HEK293 (cell line): ENCODE measurements around the gene TMEM174.

Experiments
- CTCF ChIA-PET: fragments of 350-600 bp; formaldehyde crosslinking; extraction: SDS; loops from one replicate; lab custom pipeline; 2021; ENCODE audit warnings: antibody characterized with exemption; lab: Yijun Ruan, JAX
- POLR2A ChIA-PET: fragments of 300-600 bp; formaldehyde crosslinking; extraction: SDS; loops from one replicate; lab custom pipeline; 2020; ENCODE audit warnings: antibody characterized with exemption, inconsistent platforms; lab: Yijun Ruan, JAX
- H3K27ac ChIP-seq: fragments of 200-500 bp; sonication (Bioruptor generic); 2 replicates; pipeline ENCODE4 v1.5.1; 2014; ENCODE audit warnings: low read depth, low read length, control low read depth, inconsistent platforms; ENCODE audit errors: extremely low read depth
- H3K36me3 ChIP-seq, 2 experiments: fragments of 200-500 bp in 1 of 2; sonication (Bioruptor generic) in 1 of 2; 1 replicate in 1 of 2; 2 replicates in 1 of 2; pipeline ENCODE4 v1.5.1; 2014 to 2017; ENCODE audit warnings: inconsistent platforms in 2 of 2, low read length in 2 of 2; ENCODE audit not compliant: control insufficient read depth in 2 of 2, insufficient read depth in 1 of 2
- H3K4me1 ChIP-seq: fragments of 200-500 bp; sonication (Bioruptor generic); 2 replicates; pipeline ENCODE4 v1.5.1; 2014; ENCODE audit warnings: mild to moderate bottlenecking, low read length, inconsistent platforms; ENCODE audit not compliant: control insufficient read depth, insufficient read depth
- H3K4me3 ChIP-seq: 2 replicates; pipeline ENCODE4 v1.5.1; 2011; ENCODE audit warnings: low read depth, mild to moderate bottlenecking, control low read depth, low read length, moderate library complexity
- H3K9me3 ChIP-seq: fragments of 200-500 bp; sonication (Bioruptor generic); 2 replicates; pipeline ENCODE4 v1.5.1; 2014; ENCODE audit warnings: low read depth, low read length, inconsistent platforms; ENCODE audit not compliant: control insufficient read depth, insufficient read depth
- BCL6B ChIP-seq: fragments of 450-650 bp; formaldehyde crosslinking; IDR thresholded peaks from 2 replicates; pipeline ENCODE4 v1.5.1; 2017; ENCODE audit warnings: missing biosample characterization, missing genetic modification characterization
- GFI1B ChIP-seq: fragments of 450-650 bp; formaldehyde crosslinking; IDR thresholded peaks from 2 replicates; pipeline ENCODE4 v1.5.1; 2016; ENCODE audit warnings: missing biosample characterization, missing genetic modification characterization
- KLF7 ChIP-seq: fragments of 450-650 bp; formaldehyde crosslinking; IDR thresholded peaks from 2 replicates; pipeline ENCODE4 v1.5.1; 2016; ENCODE audit warnings: missing biosample characterization, missing genetic modification characterization, borderline replicate concordance
- SP7 ChIP-seq: fragments of 450-650 bp; formaldehyde crosslinking; IDR thresholded peaks from 2 replicates; pipeline ENCODE4 v1.5.1; 2016; ENCODE audit warnings: missing biosample characterization, missing genetic modification characterization
- TRIM28 ChIP-seq: IDR thresholded peaks from 2 replicates; pipeline ENCODE4 v1.6.1; 2011; ENCODE audit warnings: low read length, control low read depth, borderline replicate concordance
- ZBTB48 ChIP-seq: fragments of 450-650 bp; formaldehyde crosslinking; IDR thresholded peaks from 2 replicates; pipeline ENCODE4 v1.5.1; 2016; ENCODE audit warnings: missing biosample characterization, missing genetic modification characterization
- ZNF132 ChIP-seq: fragments of 450-650 bp; formaldehyde crosslinking; IDR thresholded peaks from 2 replicates; pipeline ENCODE4 v1.5.1; 2017; ENCODE audit warnings: missing biosample characterization, missing genetic modification characterization, borderline replicate concordance
- ZNF138 ChIP-seq: fragments of 450-650 bp; formaldehyde crosslinking; IDR thresholded peaks from 2 replicates; pipeline ENCODE4 v1.5.1; 2016; ENCODE audit warnings: missing biosample characterization, missing genetic modification characterization, borderline replicate concordance
- ZNF169 ChIP-seq: fragments of 450-650 bp; formaldehyde crosslinking; IDR thresholded peaks from 2 replicates; pipeline ENCODE4 v1.5.1; 2016; ENCODE audit warnings: missing biosample characterization, missing genetic modification characterization
- ZNF174 ChIP-seq: fragments of 450-650 bp; formaldehyde crosslinking; IDR thresholded peaks from 2 replicates; pipeline ENCODE4 v1.5.0; 2017; ENCODE audit warnings: missing biosample characterization, mild to moderate bottlenecking, missing genetic modification characterization
- ZNF23 ChIP-seq: fragments of 450-650 bp; formaldehyde crosslinking; IDR thresholded peaks from 2 replicates; pipeline ENCODE4 v1.5.1; 2016; ENCODE audit warnings: missing biosample characterization, missing genetic modification characterization, borderline replicate concordance
- ZNF24 ChIP-seq: fragments of 450-650 bp; formaldehyde crosslinking; IDR thresholded peaks from 2 replicates; pipeline ENCODE4 v1.5.1; 2016; ENCODE audit warnings: missing biosample characterization, missing genetic modification characterization
- ZNF248 ChIP-seq: fragments of 450-650 bp; formaldehyde crosslinking; IDR thresholded peaks from 2 replicates; pipeline ENCODE4 v1.5.1; 2017; ENCODE audit warnings: missing biosample characterization, missing genetic modification characterization
- ZNF510 ChIP-seq: fragments of 450-650 bp; formaldehyde crosslinking; IDR thresholded peaks from 2 replicates; pipeline ENCODE4 v1.5.1; 2018; ENCODE audit warnings: mild to moderate bottlenecking, missing genetic modification characterization, missing biosample characterization; ENCODE audit not compliant: insufficient replicate concordance
- ZNF521 ChIP-seq: fragments of 450-650 bp; formaldehyde crosslinking; IDR thresholded peaks from 2 replicates; pipeline ENCODE4 v1.5.1; 2017; ENCODE audit warnings: missing biosample characterization, mild to moderate bottlenecking, missing genetic modification characterization
- ZNF585B ChIP-seq: fragments of 450-650 bp; formaldehyde crosslinking; IDR thresholded peaks from 2 replicates; pipeline ENCODE4 v1.5.1; 2016; ENCODE audit warnings: missing biosample characterization, missing genetic modification characterization
- ZNF645 ChIP-seq: fragments of 450-650 bp; formaldehyde crosslinking; IDR thresholded peaks from 2 replicates; pipeline ENCODE4; 2016; ENCODE audit warnings: missing biosample characterization, missing genetic modification characterization
- ZNF654 ChIP-seq: fragments of 450-650 bp; formaldehyde crosslinking; IDR thresholded peaks from 2 replicates; pipeline ENCODE4 v1.5.1; 2016; ENCODE audit warnings: low read depth, missing biosample characterization, missing genetic modification characterization
- ZNF677 ChIP-seq: fragments of 450-650 bp; IDR thresholded peaks from 2 replicates; pipeline ENCODE4 v1.5.0; 2018; ENCODE audit warnings: missing biosample characterization, mild to moderate bottlenecking, missing genetic modification characterization, moderate library complexity
- ZNF76 ChIP-seq: fragments of 450-650 bp; formaldehyde crosslinking; IDR thresholded peaks from 2 replicates; pipeline ENCODE4; 2016; ENCODE audit warnings: low read depth, missing biosample characterization, missing genetic modification characterization, borderline replicate concordance
- TF ChIP-seq, protein P1 (sequence below): fragments of 450-650 bp; formaldehyde crosslinking; IDR thresholded peaks from 2 replicates; pipeline ENCODE4 v1.5.1; 2016; ENCODE audit warnings: missing biosample characterization, missing genetic modification characterization
- TF ChIP-seq, protein P2 (sequence below): fragments of 450-650 bp; formaldehyde crosslinking; IDR thresholded peaks from 2 replicates; pipeline ENCODE4 v1.5.1; 2016; ENCODE audit warnings: missing biosample characterization, missing genetic modification characterization

The TMEM174 gene

DNA sequence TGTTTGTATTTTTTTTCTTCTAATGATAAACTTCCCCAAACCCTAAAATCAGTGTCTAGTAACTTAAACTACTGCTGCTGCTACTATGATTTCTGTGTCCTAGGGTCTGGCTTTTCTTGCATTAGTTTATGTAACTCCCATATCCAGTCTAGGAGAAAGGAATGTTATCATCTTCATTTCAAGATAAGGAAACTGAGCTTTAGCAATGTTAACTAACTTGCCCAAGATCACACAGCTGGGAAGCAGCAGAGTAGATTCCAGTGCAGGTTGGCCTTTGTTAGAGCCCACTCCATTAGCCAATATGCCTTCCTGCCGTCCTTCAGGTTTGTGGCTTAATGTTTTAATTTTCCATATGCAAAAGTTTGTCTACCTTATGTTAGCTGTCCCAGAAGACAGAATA lies 42.2 kb upstream of the TMEM174 start (continued):
- TF ChIP-seq ZBTB48 (tag by site-specific recombination): no peak
- TF ChIP-seq, all 188 proteins: peak for 0

- H3K27ac ChIP-seq: no peak overlapping the region
- ChIA-PET POLR2A (no interaction called here), CTCF (interaction anchor here (0.5 to 1.7 kb wide), 2 partner anchors 19 to 319 kb away, joined by 3 to 5 read pairs; no protein-coding TSS in a partner anchor)
- H3K4me1 ChIP-seq: no peaks in the 10 kb centered on the region
- no peaks in the 10 kb centered on the region for H3K36me3 ChIP-seq
- no peaks in the 10 kb centered on the region for H3K9me3 ChIP-seq
- no peak overlapping the region for H3K4me3 ChIP-seq
- TF ChIP-seq ZNF585B (tag by site-specific recombination): no peak
- no peak for TF ChIP-seq ZNF138 (tag by site-specific recombination)
- TF ChIP-seq, protein P1, sequence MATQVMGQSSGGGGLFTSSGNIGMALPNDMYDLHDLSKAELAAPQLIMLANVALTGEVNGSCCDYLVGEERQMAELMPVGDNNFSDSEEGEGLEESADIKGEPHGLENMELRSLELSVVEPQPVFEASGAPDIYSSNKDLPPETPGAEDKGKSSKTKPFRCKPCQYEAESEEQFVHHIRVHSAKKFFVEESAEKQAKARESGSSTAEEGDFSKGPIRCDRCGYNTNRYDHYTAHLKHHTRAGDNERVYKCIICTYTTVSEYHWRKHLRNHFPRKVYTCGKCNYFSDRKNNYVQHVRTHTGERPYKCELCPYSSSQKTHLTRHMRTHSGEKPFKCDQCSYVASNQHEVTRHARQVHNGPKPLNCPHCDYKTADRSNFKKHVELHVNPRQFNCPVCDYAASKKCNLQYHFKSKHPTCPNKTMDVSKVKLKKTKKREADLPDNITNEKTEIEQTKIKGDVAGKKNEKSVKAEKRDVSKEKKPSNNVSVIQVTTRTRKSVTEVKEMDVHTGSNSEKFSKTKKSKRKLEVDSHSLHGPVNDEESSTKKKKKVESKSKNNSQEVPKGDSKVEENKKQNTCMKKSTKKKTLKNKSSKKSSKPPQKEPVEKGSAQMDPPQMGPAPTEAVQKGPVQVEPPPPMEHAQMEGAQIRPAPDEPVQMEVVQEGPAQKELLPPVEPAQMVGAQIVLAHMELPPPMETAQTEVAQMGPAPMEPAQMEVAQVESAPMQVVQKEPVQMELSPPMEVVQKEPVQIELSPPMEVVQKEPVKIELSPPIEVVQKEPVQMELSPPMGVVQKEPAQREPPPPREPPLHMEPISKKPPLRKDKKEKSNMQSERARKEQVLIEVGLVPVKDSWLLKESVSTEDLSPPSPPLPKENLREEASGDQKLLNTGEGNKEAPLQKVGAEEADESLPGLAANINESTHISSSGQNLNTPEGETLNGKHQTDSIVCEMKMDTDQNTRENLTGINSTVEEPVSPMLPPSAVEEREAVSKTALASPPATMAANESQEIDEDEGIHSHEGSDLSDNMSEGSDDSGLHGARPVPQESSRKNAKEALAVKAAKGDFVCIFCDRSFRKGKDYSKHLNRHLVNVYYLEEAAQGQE (tag by site-specific recombination): peak; percentile 62; the same call in 1 of the 2 replicates
- TF ChIP-seq ZNF677 (tag by site-specific recombination): no peak
- TF ChIP-seq, all 188 proteins: peak for 1
Measured at GRCh38 chr5:73131711-73132425, 41.1 kb upstream of the TMEM174 start.

GRCh38 chr5:73132759-73133158 lies 40.2 kb upstream of the TMEM174 start:
- ChIA-PET CTCF (interaction anchor here (0.7 to 1.7 kb wide), 3 partner anchors 83 to 318 kb away, joined by 3 to 5 read pairs (median 3); no protein-coding TSS in a partner anchor), POLR2A (no interaction called here)
- Histone ChIP-seq H3K4me1 (no peaks in the 10 kb centered on the region), H3K9me3 (no peaks in the 10 kb centered on the region), H3K27ac (no peak overlapping the region), H3K4me3 (no peak overlapping the region), H3K36me3 (no peaks in the 10 kb centered on the region)
- TF ChIP-seq, protein P2, sequence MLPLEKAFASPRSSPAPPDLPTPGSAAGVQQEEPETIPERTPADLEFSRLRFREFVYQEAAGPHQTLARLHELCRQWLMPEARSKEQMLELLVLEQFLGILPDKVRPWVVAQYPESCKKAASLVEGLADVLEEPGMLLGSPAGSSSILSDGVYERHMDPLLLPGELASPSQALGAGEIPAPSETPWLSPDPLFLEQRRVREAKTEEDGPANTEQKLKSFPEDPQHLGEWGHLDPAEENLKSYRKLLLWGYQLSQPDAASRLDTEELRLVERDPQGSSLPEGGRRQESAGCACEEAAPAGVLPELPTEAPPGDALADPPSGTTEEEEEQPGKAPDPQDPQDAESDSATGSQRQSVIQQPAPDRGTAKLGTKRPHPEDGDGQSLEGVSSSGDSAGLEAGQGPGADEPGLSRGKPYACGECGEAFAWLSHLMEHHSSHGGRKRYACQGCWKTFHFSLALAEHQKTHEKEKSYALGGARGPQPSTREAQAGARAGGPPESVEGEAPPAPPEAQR (tag by site-specific recombination): no peak
- TF ChIP-seq ZNF132 (no peak), ZNF24 (tag by site-specific recombination) (no peak), GFI1B (tag by site-specific recombination) (no peak), ZNF521 (tag by site-specific recombination) (no peak)

- POLR2A ChIA-PET: interaction anchor here (1.4 kb wide), 1 partner anchor 314 kb away, joined by 3 read pairs; the partner anchor contains the start of gene FOXD1
- Histone ChIP-seq H3K4me3 (no peak overlapping the region), H3K4me1 (no peaks in the 10 kb centered on the region), H3K9me3 (no peaks in the 10 kb centered on the region), H3K27ac (no peak overlapping the region)
- TF ChIP-seq ZNF174 (tag by site-specific recombination): no peak
- no peak for TF ChIP-seq ZNF169 (tag by site-specific recombination)
- TF ChIP-seq SP7: no peak
- no peak for TF ChIP-seq ZNF645 (tag by site-specific recombination)
- TF ChIP-seq KLF7 (tag by site-specific recombination): no peak
- no peak for TF ChIP-seq ZNF76 (tag by site-specific recombination)
- TF ChIP-seq ZNF23 (tag by site-specific recombination): no peak
- TF ChIP-seq TRIM28: no peak
- TF ChIP-seq BCL6B (tag by site-specific recombination): no peak
- no peak for TF ChIP-seq ZNF510 (tag by site-specific recombination)
- TF ChIP-seq ZNF654 (tag by site-specific recombination): no peak
- no peak for TF ChIP-seq ZNF248 (tag by site-specific recombination)
- TF ChIP-seq, all 188 proteins: peak for 0
- H3K36me3 ChIP-seq: no peaks in the 10 kb centered on the region
- CTCF ChIA-PET: interaction anchor here (0.6 to 1.7 kb wide), 6 partner anchors 10 to 215 kb away, joined by 3 to 9 read pairs (median 3); no protein-coding TSS in a partner anchor
Measured at GRCh38 chr5:73135021-73135420, 38.0 kb upstream of the TMEM174 start.
